Mesothelial cell of epicardium (in vitro differentiated cells): ENCODE measurements around the gene AATK. TPM values are rescaled to one million over a fixed set of nuclear protein-coding genes. Genes with fewer than 3 reads are reported as not detected.

ENCODE experiments used
- DNase-seq, 2 experiments: peaks; one replicate each; pipeline ENCODE4 v3.0.0; 2021; ENCODE audit warnings: low spot score in 2 of 2; ENCODE audit not compliant: unreplicated experiment in 2 of 2
- H3K27ac Mint-ChIP-seq: 2 replicates; pipeline ENCODE4 v1.8.0; 2021; ENCODE audit warnings: mixed read lengths
- H3K27me3 Mint-ChIP-seq: 2 replicates; pipeline ENCODE4 v1.8.0; 2021; ENCODE audit warnings: low read depth, mixed read lengths
- H3K36me3 Mint-ChIP-seq: 2 replicates; pipeline ENCODE4 v1.8.0; 2021; ENCODE audit warnings: mixed read lengths
- H3K4me1 Mint-ChIP-seq: 2 replicates; pipeline ENCODE4 v1.8.0; 2021; ENCODE audit warnings: mixed read lengths
- H3K4me3 Mint-ChIP-seq: 2 replicates; pipeline ENCODE4 v1.8.0; 2021; ENCODE audit warnings: mild to moderate bottlenecking, moderate library complexity, mixed read lengths
- H3K9me3 Mint-ChIP-seq: 2 replicates; pipeline ENCODE4 v1.8.0; 2021; ENCODE audit warnings: mixed read lengths
- CTCF ChIP-seq: fragments of 200-600 bp; sonication (generic); IDR thresholded peaks from one replicate; pipeline ENCODE4 v1.5.0; 2021; ENCODE audit warnings: antibody characterized with exemption; ENCODE audit not compliant: unreplicated experiment
- total RNA-seq: library from RNA; stranded (reverse); gene quantifications from 3 replicates; pipeline ENCODE4 v1.2.1, GENCODE V29; 2021

AATK gene
- total RNA-seq, 1 donor from 2014 or later, result 17.3 TPM

GRCh38 chr17:81142301-81143199 is 23.5 kb downstream of the AATK start:
- no peak overlapping the region for H3K4me3 Mint-ChIP-seq

GRCh38 chr17:81140695-81141094 is 25.3 kb downstream of the AATK start:
- Mint-ChIP-seq H3K4me3 (no peak overlapping the region), H3K36me3 (no peaks in the 10 kb centered on the region), H3K9me3 (no peaks in the 10 kb centered on the region), H3K4me1 (peaks cover 3% of the 10 kb centered on the region), H3K27me3 (no peaks in the 10 kb centered on the region), H3K27ac (no peak overlapping the region)
- no peak for TF ChIP-seq CTCF
- no peak for DNase-seq

More at GRCh38 chr17:81142301-81143199, 23.5 kb downstream of the AATK start:
- Mint-ChIP-seq H3K27ac (no peak overlapping the region), H3K27me3 (no peaks in the 10 kb centered on the region), H3K9me3 (peaks cover 3% of the 10 kb centered on the region), H3K36me3 (no peaks in the 10 kb centered on the region), H3K4me1 (peaks cover 3% of the 10 kb centered on the region)
- DNase-seq, result peak in 1 of 2 experiments; percentile 76
- peak; percentile 52 for TF ChIP-seq CTCF

GRCh38 chr17:81140018-81140417 is 26.0 kb downstream of the AATK start:
- Mint-ChIP-seq H3K27me3 (no peaks in the 10 kb centered on the region), H3K9me3 (no peaks in the 10 kb centered on the region), H3K4me3 (no peak overlapping the region), H3K36me3 (no peaks in the 10 kb centered on the region), H3K27ac (peak overlapping the region; percentile 30), H3K4me1 (peaks cover 3% of the 10 kb centered on the region)
- DNase-seq, result no peak
- TF ChIP-seq CTCF, result no peak

GRCh38 chr17:81139428-81139827 is 26.6 kb downstream of the AATK start:
- no peak overlapping the region for H3K27ac Mint-ChIP-seq
- no peak for TF ChIP-seq CTCF
- no peaks in the 10 kb centered on the region for H3K27me3 Mint-ChIP-seq
- peaks cover 3% of the 10 kb centered on the region for H3K4me1 Mint-ChIP-seq
- no peak overlapping the region for H3K4me3 Mint-ChIP-seq
- no peak for DNase-seq
- no peaks in the 10 kb centered on the region for H3K36me3 Mint-ChIP-seq
- H3K9me3 Mint-ChIP-seq, result no peaks in the 10 kb centered on the region

GRCh38 chr17:81138500-81138899 is 27.5 kb downstream of the AATK start:
- Mint-ChIP-seq H3K9me3 (no peaks in the 10 kb centered on the region), H3K27me3 (no peaks in the 10 kb centered on the region), H3K27ac (no peak overlapping the region), H3K4me3 (no peak overlapping the region), H3K36me3 (no peaks in the 10 kb centered on the region), H3K4me1 (peaks cover 3% of the 10 kb centered on the region)
- no peak for DNase-seq
- TF ChIP-seq CTCF, result no peak
